ENCODE measurements around the gene ZNF469. TPM values are rescaled to one million over a fixed set of nuclear protein-coding genes. Genes with fewer than 3 reads are reported as not detected.

ZNF469 gene
- total RNA-seq, 4 donors from 2014 or later = 0.03 to 0.16 (median 0.07) TPM

- Histone ChIP-seq H3K27ac (no peak overlapping the region), H3K9me3 (no peaks in the 10 kb centered on the region), H3K4me1 (no peaks in the 10 kb centered on the region), H3K36me3 (no peaks in the 10 kb centered on the region), H3K27me3 (no peaks in the 10 kb centered on the region), H3K4me3 (no peak overlapping the region)
- intact Hi-C loops (cut with DNase I; ENCODE audit: low total_unique reads) = no loop called here
- in situ Hi-C loops (cut with MboI; ENCODE audit: low sequenced_read_pairs in 4 of 4) = no loop called here
- DNase-seq (no peak), ATAC-seq (no peak)
- TF ChIP-seq CTCF (IDR thresholded peaks at IDR 0.05 in 4 of 5, conservative IDR thresholded peaks at IDR 0.05 in 1 of 5) = no peak
- TF ChIP-seq POLR2A (IDR thresholded peaks at IDR 0.05) = no peak
Observed at GRCh38 chr16:88356124-88356726, 26.5 kb upstream of the ZNF469 start.

- TF ChIP-seq CTCF (IDR thresholded peaks at IDR 0.05 in 4 of 5, conservative IDR thresholded peaks at IDR 0.05 in 1 of 5) (no peak), POLR2A (IDR thresholded peaks at IDR 0.05) (no peak)
- intact Hi-C loops (cut with DNase I; ENCODE audit: low total_unique reads) (no loop called here), in situ Hi-C loops (cut with MboI; ENCODE audit: low sequenced_read_pairs in 4 of 4) (no loop called here)
- no peaks in the 10 kb centered on the region for H3K27me3 ChIP-seq
- H3K36me3 ChIP-seq = no peaks in the 10 kb centered on the region
- DNase-seq (no peak), ATAC-seq (no peak)
- no peaks in the 10 kb centered on the region for H3K4me1 ChIP-seq
- no peak overlapping the region for H3K4me3 ChIP-seq
- H3K27ac ChIP-seq = no peak overlapping the region
- no peaks in the 10 kb centered on the region for H3K9me3 ChIP-seq
Observed at GRCh38 chr16:88356727-88357199, 26.0 kb upstream of the ZNF469 start.

GRCh38 chr16:88357317-88358022 is 25.3 kb upstream of the ZNF469 start:
- H3K9me3 ChIP-seq = no peaks in the 10 kb centered on the region
- peaks cover 0 to 3% (median 1%) of the 10 kb centered on the region in 3 donors for H3K27me3 ChIP-seq
- DNase-seq = no peak
- in situ Hi-C loops (cut with MboI; ENCODE audit: low sequenced_read_pairs in 4 of 4) (no loop called here), intact Hi-C loops (cut with DNase I; ENCODE audit: low total_unique reads) (no loop called here)
- no peak for ATAC-seq
- TF ChIP-seq POLR2A (IDR thresholded peaks at IDR 0.05) (no peak), CTCF (IDR thresholded peaks at IDR 0.05 in 4 of 5, conservative IDR thresholded peaks at IDR 0.05 in 1 of 5) (no peak)
- no peak overlapping the region for H3K27ac ChIP-seq
- H3K4me3 ChIP-seq = no peak overlapping the region
- no peaks in the 10 kb centered on the region for H3K36me3 ChIP-seq
- H3K4me1 ChIP-seq = no peaks in the 10 kb centered on the region

GRCh38 chr16:88358023-88358420 is 24.7 kb upstream of the ZNF469 start:
- ATAC-seq (no peak), DNase-seq (no peak)
- no peaks in the 10 kb centered on the region for H3K9me3 ChIP-seq
- no peak for TF ChIP-seq POLR2A (IDR thresholded peaks at IDR 0.05)
- no peak for TF ChIP-seq CTCF (IDR thresholded peaks at IDR 0.05 in 4 of 5, conservative IDR thresholded peaks at IDR 0.05 in 1 of 5)
- peaks cover 0 to 6% (median 3%) of the 10 kb centered on the region in 3 donors for H3K27me3 ChIP-seq
- H3K36me3 ChIP-seq = no peaks in the 10 kb centered on the region
- no peak overlapping the region for H3K27ac ChIP-seq
- in situ Hi-C loops (cut with MboI; ENCODE audit: low sequenced_read_pairs in 4 of 4) (no loop called here), intact Hi-C loops (cut with DNase I; ENCODE audit: low total_unique reads) (no loop called here)
- H3K4me1 ChIP-seq = no peaks in the 10 kb centered on the region
- H3K4me3 ChIP-seq = no peak overlapping the region
